Occipital lobe (tissue), 2 donors: ENCODE results near the gene SLC26A8. TPM values are rescaled to one million over a fixed set of nuclear protein-coding genes. Genes with fewer than 3 reads are reported as not detected.
"Not testable (repeated sequence)": the region's sequence is repeated elsewhere in the genome, so short reads cannot be mapped to it uniquely, and the experiment has no call there.

Experiments
- DNase-seq: peaks from one replicate; lab custom pipeline; 2025; lab: John Stamatoyannopoulos, UW
- total RNA-seq: library from RNA; depleted of rRNA; stranded (reverse); fragments of >200 nt; gene quantifications from one replicate; pipeline ENCODE4 v1.2.3, GENCODE V29; 2014

The SLC26A8 gene
- total RNA-seq, 1 donor from 2014 or later = 5.3 TPM

DNA sequence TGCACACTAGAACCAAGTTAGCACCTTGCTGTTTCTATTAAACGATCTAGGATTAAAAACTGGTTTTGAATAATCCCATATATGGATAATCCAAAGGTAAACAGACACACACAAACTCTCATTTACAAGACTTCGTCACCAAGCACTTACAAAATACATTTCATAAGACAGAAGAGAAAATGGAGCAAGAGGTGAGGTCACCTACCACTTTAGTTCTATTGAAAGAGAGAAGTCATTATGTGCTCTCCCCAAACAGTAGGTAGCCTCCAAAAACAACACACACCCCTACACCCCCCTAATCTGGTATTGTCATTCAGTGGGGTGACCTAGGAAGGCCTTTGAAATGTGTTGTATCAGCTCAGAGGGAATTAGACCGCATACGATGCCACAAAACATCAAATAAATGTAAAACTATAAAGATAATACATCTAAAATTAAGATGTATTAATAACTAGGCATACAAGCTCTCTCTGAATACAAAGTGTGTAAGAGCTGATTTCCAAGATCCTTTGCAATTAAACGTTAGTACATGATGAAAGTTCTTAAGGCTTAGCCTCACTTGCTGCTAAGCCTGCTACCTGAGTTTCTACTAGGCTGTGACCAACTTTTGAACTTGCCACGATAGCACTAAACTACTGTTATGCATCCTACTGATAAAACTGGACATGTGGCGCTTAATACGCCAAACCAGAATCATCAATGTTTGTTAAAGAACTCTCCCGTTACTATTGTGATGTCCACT lies 105.2 kb downstream of the SLC26A8 start:
- no peak for DNase-seq

DNA sequence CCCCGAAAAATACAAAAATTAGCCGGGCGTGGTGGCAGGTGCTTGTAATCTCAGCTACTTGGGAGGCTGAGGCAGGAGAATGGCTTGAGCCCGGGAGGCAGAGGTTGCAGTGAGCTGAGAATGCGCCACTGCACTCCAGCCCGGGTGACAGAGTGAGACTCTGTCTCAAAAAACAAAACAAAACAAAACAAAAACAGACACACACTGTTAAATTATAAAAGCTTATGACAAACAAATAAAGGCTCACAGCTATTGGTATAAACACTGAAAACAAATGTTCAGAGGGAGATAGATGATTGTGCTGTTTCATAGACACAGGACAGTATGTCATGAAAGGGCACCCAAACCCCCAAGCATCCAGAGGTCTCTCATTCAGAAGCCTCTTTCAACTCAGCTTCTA lies 107.5 kb downstream of the SLC26A8 start:
- DNase-seq = not testable (repeated sequence)

DNA sequence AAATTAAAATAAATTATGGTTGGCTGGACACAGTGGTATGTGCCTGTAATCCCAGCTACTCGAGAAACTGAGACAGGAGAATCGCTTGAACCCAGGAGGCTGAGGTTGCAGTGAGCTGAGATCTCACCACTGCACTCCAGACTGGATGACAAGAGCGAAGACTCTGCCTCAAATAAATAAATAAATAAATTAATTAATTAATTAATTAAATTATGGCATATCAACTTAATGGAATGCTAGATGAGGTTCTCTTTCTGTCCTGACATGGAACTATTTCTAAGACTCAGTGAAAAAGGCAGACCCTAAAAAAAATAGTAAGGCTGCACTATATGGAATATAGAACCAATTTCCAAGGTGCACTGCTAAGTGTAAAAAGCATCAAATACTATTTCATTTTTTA lies 108.4 kb downstream of the SLC26A8 start:
- no peak for DNase-seq

DNA sequence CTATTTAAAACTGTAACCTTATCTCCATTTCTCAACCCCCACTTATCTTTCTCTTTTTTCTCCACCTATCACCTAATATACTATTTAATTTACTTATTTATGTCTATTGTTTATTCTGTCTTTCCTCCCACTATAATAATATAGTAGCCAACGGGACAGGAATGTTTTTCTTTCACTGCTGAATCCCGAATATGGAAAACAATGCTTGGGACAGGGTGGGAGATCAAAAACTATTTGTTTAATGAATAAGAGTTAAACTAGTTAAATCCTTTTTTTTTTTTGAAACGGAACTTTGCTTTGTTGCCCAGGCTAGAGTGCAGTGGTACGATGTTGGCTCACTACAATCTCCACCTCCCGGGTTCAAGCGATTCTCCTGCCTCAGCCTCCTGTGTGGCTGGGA lies 109.9 kb downstream of the SLC26A8 start:
- no peak for DNase-seq

- no peak for DNase-seq
These were observed 112.4 kb downstream of the SLC26A8 start for GRCh38 chr6:35911871-35912653.

DNA sequence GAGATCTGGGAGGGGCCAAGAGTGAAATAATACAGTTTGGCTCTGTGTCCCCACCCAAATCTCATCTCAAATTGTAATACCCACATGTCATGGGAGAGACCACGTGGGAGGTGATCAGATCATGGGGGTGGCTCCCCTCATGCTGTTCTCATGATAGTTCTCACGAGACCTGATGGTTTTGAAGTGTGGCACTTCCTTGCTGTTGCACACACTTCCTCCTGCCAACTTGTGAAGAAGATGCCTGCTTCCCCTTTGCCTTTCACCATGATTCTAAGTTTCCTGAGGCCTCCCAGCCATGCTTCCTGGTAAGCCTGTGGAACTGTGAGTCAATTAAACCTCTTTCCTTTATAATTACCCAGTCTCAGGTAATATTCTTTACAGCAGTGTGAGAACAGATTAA lies 114.9 kb downstream of the SLC26A8 start:
- not testable (repeated sequence) for DNase-seq

DNA sequence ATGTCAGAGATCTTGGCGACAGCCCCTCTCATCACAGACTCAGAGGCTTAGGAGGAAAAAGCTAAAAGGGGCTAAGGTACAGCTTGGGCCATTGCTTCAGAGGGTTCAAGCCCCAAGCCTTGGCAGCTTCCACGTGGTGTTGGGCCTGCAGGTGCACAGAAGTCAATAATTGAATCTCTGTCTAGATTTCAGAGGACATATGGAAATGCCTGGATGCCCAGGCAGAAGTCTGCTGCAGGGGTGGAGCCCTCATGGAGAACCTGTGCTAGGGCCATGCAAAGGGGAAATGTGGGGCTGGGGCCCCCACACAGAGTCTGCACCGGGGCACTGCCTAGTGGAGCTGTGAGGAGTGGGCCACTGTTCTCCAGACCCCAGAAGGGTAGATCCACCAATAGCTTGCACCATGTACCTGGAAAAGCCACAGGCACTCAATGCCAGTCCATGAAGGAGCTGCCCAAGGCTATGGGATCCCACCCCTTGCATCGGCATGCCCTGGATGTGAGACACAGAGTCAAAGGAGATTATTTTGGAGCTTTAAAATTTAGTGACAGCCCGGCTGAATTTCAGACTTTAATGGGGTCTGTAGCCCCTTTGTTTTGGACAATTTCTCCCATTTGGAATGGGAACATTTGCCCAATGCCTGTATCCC lies 115.6 kb downstream of the SLC26A8 start:
- DNase-seq = not testable (repeated sequence)

GRCh38 chr6:35907750-35908149 lies 116.7 kb downstream of the SLC26A8 start:
- no peak for DNase-seq

- no peak for DNase-seq
These were observed 118.0 kb downstream of the SLC26A8 start for GRCh38 chr6:35906499-35906846.

DNA sequence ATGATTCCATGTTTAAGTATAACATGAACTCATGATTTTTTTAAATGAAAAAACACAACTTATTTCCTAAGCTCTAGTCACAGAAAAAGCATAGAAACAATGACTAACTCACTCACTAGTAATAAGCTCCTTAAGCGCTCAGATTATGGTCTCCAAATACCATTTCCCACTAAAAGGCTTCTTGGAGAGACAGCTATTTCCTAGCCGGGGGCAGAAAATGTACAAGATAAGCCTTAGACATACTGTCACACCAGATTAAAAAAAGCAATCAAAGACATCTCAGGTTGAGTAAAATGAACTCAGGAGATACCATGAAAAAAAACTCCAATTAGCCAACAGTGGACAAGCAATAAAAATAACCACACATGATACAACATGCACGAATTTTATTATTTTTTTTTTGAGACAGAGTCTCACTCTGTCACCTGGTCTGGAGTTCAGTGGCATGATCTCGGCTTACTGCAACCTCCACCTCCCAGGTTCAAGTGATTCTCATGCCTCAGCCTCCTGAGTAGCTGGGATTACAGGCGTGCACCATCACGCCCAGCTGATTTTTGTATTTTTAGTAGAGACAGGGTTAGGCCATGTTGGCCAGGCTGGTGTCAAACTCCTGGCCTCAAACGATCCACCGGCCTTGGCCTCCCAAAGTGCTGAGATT lies 118.5 kb downstream of the SLC26A8 start:
- DNase-seq = no peak

GRCh38 chr6:35905141-35905785 lies 119.2 kb downstream of the SLC26A8 start:
- DNase-seq = no peak

GRCh38 chr6:35903679-35904078 lies 120.8 kb downstream of the SLC26A8 start:
- DNase-seq = no peak

- no peak for DNase-seq
These were observed 124.0 kb downstream of the SLC26A8 start for GRCh38 chr6:35900448-35900847.

DNA sequence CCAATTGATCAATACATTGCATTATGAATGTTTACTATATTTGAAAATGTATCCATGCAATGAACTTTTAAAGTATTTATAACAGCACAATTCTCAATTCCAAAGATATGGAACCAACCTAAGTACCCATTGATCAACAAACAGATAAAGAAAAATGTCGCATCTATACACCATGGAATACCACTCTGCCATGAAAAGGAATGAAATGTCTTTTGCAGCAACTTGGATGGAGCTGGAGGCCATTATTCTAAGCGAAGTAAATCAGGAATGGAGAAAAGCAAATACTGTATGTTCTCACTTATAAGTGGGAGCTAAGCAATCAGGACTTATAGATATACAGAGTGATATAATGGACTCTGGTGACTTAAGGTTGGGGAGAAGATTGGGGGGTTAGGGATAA lies 126.4 kb downstream of the SLC26A8 start:
- no peak for DNase-seq

DNA sequence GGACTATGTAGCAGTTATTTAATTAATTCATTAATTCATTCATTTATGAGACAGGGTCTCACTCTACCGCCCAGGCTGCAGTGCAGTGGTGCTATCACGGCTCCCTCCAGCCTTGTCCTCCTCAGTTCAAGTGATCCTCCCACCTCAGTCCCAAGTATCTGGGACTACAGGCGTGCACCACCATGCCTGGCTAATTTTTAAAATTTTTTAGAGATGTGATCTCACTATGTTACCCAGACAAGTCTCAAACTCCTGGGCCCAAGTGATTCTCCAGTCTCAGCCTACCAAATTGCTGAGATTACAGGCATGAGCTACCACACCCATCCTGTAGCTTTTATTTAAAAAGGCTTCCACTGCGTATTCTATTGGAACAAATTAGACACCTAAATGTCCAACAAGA lies 127.0 kb downstream of the SLC26A8 start:
- no peak for DNase-seq

DNA sequence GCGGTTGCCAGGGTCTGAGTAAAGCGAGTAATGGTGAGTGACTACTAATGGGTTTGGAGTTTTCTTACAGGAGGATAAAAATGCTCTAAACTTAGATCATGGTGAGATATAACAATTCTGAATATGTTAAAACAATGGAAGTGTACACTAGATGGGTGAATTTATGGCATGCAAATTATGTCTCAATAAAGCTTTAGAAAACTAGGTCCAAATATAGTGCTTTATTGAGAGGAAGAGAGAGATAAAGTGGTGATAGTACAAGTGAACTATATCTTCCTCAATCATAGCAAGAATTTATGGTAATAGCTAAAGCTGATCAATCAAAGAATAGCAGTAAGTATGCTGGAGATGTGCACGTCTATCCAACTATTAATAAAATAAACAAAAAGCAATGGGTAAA lies 127.4 kb downstream of the SLC26A8 start:
- DNase-seq = no peak

DNA sequence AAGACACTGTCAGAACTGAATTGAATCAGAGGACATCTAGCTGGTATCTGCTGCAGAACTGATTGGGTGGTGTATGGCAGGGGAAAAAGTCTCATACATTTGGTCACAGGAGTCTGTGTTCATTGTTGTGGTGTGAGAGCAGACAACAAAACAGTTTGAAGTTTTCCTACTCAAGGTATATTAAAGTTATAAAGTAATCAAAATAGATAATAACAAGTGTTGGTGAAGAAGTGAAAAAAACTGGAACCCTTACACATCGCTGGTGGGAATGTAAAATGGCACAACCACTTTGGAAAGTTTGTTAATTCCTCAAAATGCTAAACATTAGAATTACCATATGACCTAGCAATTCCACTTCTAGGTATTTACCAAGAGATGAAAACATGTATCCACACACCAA lies 128.2 kb downstream of the SLC26A8 start:
- no peak for DNase-seq

GRCh38 chr6:35895560-35895959 lies 128.9 kb downstream of the SLC26A8 start:
- DNase-seq = no peak

DNA sequence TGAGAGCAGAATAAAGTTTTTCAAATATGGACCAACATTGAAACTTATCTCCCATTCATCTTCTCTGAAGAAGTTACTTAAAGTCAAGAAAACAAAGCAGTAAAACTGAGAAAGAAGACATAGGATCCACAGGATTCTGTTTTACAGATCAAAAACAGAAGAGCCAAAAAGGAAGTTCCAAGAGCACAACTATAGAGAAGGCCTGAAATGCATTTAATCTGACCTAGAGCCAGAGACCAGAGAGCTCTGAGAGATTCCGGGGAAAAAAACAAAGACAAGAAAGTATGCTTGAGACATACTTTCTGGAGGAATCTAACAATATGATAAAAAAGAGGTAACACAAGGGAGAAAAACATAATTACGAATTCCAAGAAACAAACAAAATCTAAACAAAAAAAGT lies 129.7 kb downstream of the SLC26A8 start:
- no peak for DNase-seq
